HL-60 (cell line): ENCODE data around the gene CMTM8.

Experiments used
- DNase-seq, 2 experiments: peaks; one replicate each; pipeline ENCODE4 v3.0.0-alpha.2; 2010 to 2020; ENCODE audit warnings: low read depth in 1 of 2, low spot score in 1 of 2
- H3K27ac ChIP-seq: fragments of 250-450 bp; sonication (Bioruptor Pico); replicated peaks from 2 replicates; pipeline ENCODE4 v1.5.1; 2020; ENCODE audit warnings: mild to moderate bottlenecking, moderate library complexity
- H3K27me3 ChIP-seq: fragments of 250-450 bp; sonication (Bioruptor Pico); 2 replicates; pipeline ENCODE4 v1.5.1; 2021; ENCODE audit warnings: mild to moderate bottlenecking, moderate library complexity; ENCODE audit not compliant: insufficient read depth, poor library complexity, severe bottlenecking
- H3K4me3 ChIP-seq: replicated peaks from 2 replicates; pipeline ENCODE4 v1.5.1; 2011; ENCODE audit warnings: mild to moderate bottlenecking, control low read depth, low read length; ENCODE audit not compliant: insufficient read depth
- GABPA ChIP-seq: IDR thresholded peaks from 2 replicates; pipeline ENCODE4 v1.6.1; 2012; ENCODE audit warnings: low read depth
- POLR2AphosphoS5 ChIP-seq: IDR thresholded peaks from 2 replicates; pipeline ENCODE4 v1.6.1; 2012; ENCODE audit warnings: low read depth
- SPI1 ChIP-seq: IDR thresholded peaks from 2 replicates; pipeline ENCODE4 v1.6.1; 2012; ENCODE audit warnings: low read depth, mild to moderate bottlenecking, borderline replicate concordance
- TF ChIP-seq, protein P1 (sequence below): IDR thresholded peaks from one replicate; pipeline ENCODE4 v1.5.1; 2011; ENCODE audit warnings: low read length, control low read depth, inconsistent platforms; ENCODE audit not compliant: insufficient read depth
- TF ChIP-seq, protein P2 (sequence below): IDR thresholded peaks from 2 replicates; pipeline ENCODE4 v1.6.1; 2012; ENCODE audit warnings: low read depth; ENCODE audit not compliant: insufficient replicate concordance

The CMTM8 gene

DNA sequence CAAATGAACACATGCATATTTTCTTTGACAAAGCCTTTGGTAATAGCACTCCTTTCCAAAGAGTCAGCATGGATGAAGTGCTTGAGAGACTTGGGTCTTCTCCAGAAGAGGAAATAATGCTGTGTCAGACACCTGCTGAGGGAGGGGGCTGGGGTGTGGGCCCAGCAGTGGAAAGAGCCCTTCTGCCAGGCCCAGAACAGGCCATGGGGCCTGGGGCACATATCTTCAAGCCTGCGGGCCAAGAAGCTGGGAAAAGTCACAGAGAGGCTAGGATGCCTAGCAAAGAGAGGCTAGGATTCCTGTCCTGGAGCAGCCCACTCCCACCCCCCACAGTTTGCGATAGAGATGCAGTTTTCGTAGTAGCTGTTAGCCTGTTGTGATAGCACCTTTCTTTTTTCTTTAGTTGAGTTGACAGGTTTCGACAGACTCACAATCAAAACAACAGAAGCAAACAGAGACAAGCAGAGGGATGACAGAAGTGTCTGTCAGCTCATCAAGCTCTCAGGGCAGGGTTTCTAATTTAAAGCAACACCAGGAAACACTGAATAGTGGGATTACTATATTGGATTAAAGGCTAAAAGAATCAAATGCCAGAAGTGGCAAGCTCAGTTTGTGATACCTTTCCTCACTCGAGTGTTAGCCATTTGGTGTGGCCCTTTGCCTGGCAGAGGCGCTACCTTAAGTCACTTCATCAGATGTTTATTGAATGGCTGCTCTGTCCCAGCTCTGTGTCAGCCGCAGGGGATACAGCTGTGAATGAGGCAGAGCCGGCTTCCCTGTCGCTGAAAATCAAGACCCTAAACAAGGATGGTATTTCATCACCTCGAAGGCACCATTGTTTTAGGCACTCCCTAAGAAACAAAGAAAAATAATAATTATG, 172.1 kb downstream of the CMTM8 start:
- Histone ChIP-seq H3K27ac (peak overlapping the region; percentile 85), H3K27me3 (no peaks in the 10 kb centered on the region), H3K4me3 (no peak overlapping the region)
- peak in 1 of 2 experiments; percentile 40 for DNase-seq
- TF ChIP-seq, protein P1, sequence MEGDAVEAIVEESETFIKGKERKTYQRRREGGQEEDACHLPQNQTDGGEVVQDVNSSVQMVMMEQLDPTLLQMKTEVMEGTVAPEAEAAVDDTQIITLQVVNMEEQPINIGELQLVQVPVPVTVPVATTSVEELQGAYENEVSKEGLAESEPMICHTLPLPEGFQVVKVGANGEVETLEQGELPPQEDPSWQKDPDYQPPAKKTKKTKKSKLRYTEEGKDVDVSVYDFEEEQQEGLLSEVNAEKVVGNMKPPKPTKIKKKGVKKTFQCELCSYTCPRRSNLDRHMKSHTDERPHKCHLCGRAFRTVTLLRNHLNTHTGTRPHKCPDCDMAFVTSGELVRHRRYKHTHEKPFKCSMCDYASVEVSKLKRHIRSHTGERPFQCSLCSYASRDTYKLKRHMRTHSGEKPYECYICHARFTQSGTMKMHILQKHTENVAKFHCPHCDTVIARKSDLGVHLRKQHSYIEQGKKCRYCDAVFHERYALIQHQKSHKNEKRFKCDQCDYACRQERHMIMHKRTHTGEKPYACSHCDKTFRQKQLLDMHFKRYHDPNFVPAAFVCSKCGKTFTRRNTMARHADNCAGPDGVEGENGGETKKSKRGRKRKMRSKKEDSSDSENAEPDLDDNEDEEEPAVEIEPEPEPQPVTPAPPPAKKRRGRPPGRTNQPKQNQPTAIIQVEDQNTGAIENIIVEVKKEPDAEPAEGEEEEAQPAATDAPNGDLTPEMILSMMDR: no peak
- TF ChIP-seq POLR2AphosphoS5: no peak
- no peak for TF ChIP-seq SPI1
- TF ChIP-seq, protein P2, sequence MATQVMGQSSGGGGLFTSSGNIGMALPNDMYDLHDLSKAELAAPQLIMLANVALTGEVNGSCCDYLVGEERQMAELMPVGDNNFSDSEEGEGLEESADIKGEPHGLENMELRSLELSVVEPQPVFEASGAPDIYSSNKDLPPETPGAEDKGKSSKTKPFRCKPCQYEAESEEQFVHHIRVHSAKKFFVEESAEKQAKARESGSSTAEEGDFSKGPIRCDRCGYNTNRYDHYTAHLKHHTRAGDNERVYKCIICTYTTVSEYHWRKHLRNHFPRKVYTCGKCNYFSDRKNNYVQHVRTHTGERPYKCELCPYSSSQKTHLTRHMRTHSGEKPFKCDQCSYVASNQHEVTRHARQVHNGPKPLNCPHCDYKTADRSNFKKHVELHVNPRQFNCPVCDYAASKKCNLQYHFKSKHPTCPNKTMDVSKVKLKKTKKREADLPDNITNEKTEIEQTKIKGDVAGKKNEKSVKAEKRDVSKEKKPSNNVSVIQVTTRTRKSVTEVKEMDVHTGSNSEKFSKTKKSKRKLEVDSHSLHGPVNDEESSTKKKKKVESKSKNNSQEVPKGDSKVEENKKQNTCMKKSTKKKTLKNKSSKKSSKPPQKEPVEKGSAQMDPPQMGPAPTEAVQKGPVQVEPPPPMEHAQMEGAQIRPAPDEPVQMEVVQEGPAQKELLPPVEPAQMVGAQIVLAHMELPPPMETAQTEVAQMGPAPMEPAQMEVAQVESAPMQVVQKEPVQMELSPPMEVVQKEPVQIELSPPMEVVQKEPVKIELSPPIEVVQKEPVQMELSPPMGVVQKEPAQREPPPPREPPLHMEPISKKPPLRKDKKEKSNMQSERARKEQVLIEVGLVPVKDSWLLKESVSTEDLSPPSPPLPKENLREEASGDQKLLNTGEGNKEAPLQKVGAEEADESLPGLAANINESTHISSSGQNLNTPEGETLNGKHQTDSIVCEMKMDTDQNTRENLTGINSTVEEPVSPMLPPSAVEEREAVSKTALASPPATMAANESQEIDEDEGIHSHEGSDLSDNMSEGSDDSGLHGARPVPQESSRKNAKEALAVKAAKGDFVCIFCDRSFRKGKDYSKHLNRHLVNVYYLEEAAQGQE: no peak
- TF ChIP-seq GABPA: no peak

DNA sequence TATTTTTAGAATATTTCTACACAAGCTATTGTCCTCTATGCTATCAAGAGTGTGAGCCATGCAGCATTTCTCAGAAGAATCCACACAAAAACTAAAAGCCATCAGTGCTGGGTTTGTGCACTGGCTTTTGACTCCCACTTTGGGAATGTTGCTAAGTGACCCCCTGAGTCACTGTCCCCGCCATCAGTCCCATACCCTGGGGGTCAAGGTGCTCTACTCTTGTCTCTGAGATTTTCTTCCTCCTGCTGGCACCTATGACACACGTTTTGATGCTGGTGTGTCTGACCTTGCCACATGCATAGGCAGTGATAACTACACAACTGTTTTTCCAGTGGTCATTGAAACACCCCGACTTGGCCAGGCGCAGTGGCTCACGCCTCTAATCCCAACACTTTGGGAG, 173.0 kb downstream of the CMTM8 start:
- H3K27me3 ChIP-seq: no peaks in the 10 kb centered on the region
- TF ChIP-seq, protein P2: no peak
- no peak for TF ChIP-seq POLR2AphosphoS5
- TF ChIP-seq SPI1: no peak
- TF ChIP-seq GABPA: no peak
- TF ChIP-seq, protein P1: no peak
- H3K27ac ChIP-seq: 0 out of 2 replicates have a peak overlapping the region, but pooled peaks have one; percentile 12
- no peak for DNase-seq
- no peak overlapping the region for H3K4me3 ChIP-seq

DNA sequence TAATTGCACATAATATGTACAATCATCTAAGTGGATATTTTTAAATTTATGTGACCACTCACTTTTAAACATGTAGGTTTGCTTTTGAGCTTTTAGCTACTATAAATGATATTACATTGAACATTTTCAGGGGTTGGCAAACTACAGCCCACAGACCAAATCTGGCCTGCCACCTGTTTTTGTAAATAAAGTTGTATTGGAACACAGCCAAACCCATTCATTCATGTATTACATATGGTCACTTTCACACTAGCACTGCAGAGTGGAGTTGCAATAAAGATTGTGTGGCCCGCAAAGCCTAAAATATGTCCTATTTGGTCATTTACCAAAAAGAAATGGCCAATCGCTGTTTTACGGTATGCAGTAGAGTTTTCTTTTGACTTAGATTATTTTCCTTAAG, 174.4 kb downstream of the CMTM8 start:
- Histone ChIP-seq H3K27me3 (no peaks in the 10 kb centered on the region), H3K27ac (no peak overlapping the region), H3K4me3 (no peak overlapping the region)
- no peak for TF ChIP-seq POLR2AphosphoS5
- TF ChIP-seq, protein P2: no peak
- no peak for TF ChIP-seq SPI1
- TF ChIP-seq GABPA: no peak
- TF ChIP-seq, protein P1: no peak
- DNase-seq: no peak
